ENCODE results near the gene PRADC1. TPM values are rescaled to one million over a fixed set of nuclear protein-coding genes. Genes with fewer than 3 reads are reported as not detected.
A peak's percentile ranks its signal among the peaks of the same experiment; 100 is the strongest.

PRADC1 gene
- total and polyA plus RNA-seq, 2 donors from 2014 or later = 16.1 to 57.7 TPM

DNA sequence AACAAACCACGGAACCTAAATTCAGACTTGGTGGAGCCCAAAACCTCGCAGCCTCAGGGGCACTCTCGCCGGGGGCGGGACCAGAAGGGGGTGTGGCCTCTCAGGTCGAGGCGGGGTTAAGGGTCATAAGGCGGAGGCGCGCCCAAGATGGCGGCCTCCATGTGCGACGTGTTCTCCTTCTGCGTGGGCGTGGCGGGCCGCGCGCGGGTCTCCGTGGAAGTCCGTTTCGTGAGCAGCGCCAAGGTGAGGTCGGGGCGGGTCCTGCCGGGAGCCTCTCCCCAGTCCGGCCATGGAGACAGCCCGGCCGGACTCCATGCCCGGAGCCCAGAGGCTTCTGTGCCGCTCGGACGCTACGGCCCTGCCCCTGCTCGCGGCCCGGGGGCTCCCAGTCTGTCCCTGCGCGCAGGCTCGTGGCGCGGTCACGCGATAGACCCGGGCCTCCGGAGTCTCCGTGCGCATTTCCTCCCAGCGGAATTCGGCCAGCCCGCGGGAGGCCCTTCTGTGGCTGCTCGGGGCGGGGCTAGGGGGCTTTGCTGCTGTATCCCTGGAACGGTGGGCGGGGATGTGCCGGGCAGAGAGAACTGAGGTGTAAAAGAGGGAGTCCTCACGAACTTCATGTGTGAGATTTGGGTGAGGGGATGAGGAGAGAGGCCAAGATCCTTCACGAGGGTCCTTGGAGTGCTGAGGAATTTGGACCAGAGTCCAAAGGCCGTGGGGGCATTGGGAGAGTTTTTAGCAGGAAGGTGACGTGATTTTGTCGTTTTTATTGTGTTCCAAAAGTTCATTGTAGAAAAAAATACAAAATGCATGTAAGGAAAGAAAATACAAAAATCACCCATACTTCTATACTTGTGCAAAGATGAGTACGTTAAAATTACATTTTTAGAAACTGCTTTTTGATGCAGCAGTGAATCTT is 18.7 kb downstream of the PRADC1 start, which contains the start of gene SMYD5:
SMYD5 (plus strand) TSS at position 126 of the 916 bp plus-strand sequence; CDS start at position 148, 22 bp downstream.
- DNase-seq = peak; percentile 83 to 95 (median 91)
- H3K4me1 ChIP-seq (ENCODE audit: control insufficient read depth in 2 of 3, insufficient read depth in 2 of 3, low read depth in 1 of 3, low read length in 3 of 3) = peaks cover 0 to 5% (median 2%) of the 10 kb centered on the region in 3 donors
- TF ChIP-seq, protein P1, sequence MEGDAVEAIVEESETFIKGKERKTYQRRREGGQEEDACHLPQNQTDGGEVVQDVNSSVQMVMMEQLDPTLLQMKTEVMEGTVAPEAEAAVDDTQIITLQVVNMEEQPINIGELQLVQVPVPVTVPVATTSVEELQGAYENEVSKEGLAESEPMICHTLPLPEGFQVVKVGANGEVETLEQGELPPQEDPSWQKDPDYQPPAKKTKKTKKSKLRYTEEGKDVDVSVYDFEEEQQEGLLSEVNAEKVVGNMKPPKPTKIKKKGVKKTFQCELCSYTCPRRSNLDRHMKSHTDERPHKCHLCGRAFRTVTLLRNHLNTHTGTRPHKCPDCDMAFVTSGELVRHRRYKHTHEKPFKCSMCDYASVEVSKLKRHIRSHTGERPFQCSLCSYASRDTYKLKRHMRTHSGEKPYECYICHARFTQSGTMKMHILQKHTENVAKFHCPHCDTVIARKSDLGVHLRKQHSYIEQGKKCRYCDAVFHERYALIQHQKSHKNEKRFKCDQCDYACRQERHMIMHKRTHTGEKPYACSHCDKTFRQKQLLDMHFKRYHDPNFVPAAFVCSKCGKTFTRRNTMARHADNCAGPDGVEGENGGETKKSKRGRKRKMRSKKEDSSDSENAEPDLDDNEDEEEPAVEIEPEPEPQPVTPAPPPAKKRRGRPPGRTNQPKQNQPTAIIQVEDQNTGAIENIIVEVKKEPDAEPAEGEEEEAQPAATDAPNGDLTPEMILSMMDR (IDR thresholded peaks at IDR 0.05; ENCODE audit: borderline replicate concordance, extremely low read depth, insufficient read depth) = no peak
- intact Hi-C loops (cut with DNase I) = no loop called here
- no peaks in the 10 kb centered on the region for H3K36me3 ChIP-seq (ENCODE audit: control insufficient read depth in 2 of 3, insufficient read depth in 3 of 3, low read length in 3 of 3)
- no peaks in the 10 kb centered on the region for H3K27me3 ChIP-seq (ENCODE audit: control insufficient read depth, insufficient read depth, low read length)
- peak within 1 kb of the TSS; percentile 39 to 72 (median 55) for H3K9ac ChIP-seq (ENCODE audit: low read length in 3 of 3)
- FAIRE-seq = no peak
- peak within 1 kb of the TSS; percentile 78 to 91 (median 84) for H3K4me3 ChIP-seq (ENCODE audit: low read length in 3 of 3)
- H3K9me3 ChIP-seq (ENCODE audit: control insufficient read depth in 2 of 3, insufficient read depth in 1 of 3, low read length in 3 of 3) = no peaks in the 10 kb centered on the region
- H3K27ac ChIP-seq (ENCODE audit: low read depth in 2 of 2, low read length in 2 of 2) = peak within 1 kb of the TSS; percentile 59 to 82

- intact Hi-C loops (cut with DNase I) = no loop called here
- no peak overlapping the region for H3K27ac ChIP-seq (ENCODE audit: low read depth in 2 of 2, low read length in 2 of 2)
- FAIRE-seq = no peak
Measured at GRCh38 chr2:73212448-73213176, 20.4 kb downstream of the PRADC1 start.

GRCh38 chr2:73212098-73212447 is 21.0 kb downstream of the PRADC1 start:
- peaks cover 2% of the 10 kb centered on the region for H3K27me3 ChIP-seq (ENCODE audit: control insufficient read depth, insufficient read depth, low read length)
- H3K9me3 ChIP-seq (ENCODE audit: control insufficient read depth in 2 of 3, insufficient read depth in 1 of 3, low read length in 3 of 3) = no peaks in the 10 kb centered on the region
- no peak overlapping the region for H3K4me3 ChIP-seq (ENCODE audit: low read length in 3 of 3)
- no peaks in the 10 kb centered on the region for H3K36me3 ChIP-seq (ENCODE audit: control insufficient read depth in 2 of 3, insufficient read depth in 3 of 3, low read length in 3 of 3)
- DNase-seq (no peak), FAIRE-seq (no peak)
- no peak overlapping the region for H3K9ac ChIP-seq (ENCODE audit: low read length in 3 of 3)
- peaks cover 0 to 5% (median 2%) of the 10 kb centered on the region in 3 donors for H3K4me1 ChIP-seq (ENCODE audit: control insufficient read depth in 2 of 3, insufficient read depth in 2 of 3, low read depth in 1 of 3, low read length in 3 of 3)
- intact Hi-C loops (cut with DNase I) = no loop called here
- no peak overlapping the region for H3K27ac ChIP-seq (ENCODE audit: low read depth in 2 of 2, low read length in 2 of 2)
- TF ChIP-seq, protein P1 (IDR thresholded peaks at IDR 0.05; ENCODE audit: borderline replicate concordance, extremely low read depth, insufficient read depth) = no peak

More at GRCh38 chr2:73212448-73213176, 20.4 kb downstream of the PRADC1 start:
- Histone ChIP-seq H3K36me3 (ENCODE audit: control insufficient read depth in 2 of 3, insufficient read depth in 3 of 3, low read length in 3 of 3) (no peaks in the 10 kb centered on the region), H3K27me3 (ENCODE audit: control insufficient read depth, insufficient read depth, low read length) (peaks cover 2% of the 10 kb centered on the region), H3K4me3 (ENCODE audit: low read length in 3 of 3) (no peak overlapping the region), H3K9ac (ENCODE audit: low read length in 3 of 3) (no peak overlapping the region), H3K9me3 (ENCODE audit: control insufficient read depth in 2 of 3, insufficient read depth in 1 of 3, low read length in 3 of 3) (no peaks in the 10 kb centered on the region), H3K4me1 (ENCODE audit: control insufficient read depth in 2 of 3, insufficient read depth in 2 of 3, low read depth in 1 of 3, low read length in 3 of 3) (peaks cover 0 to 5% (median 2%) of the 10 kb centered on the region in 3 donors)
- TF ChIP-seq, protein P1 (IDR thresholded peaks at IDR 0.05; ENCODE audit: borderline replicate concordance, extremely low read depth, insufficient read depth) = peak; percentile 75
- DNase-seq = peak; percentile 68 to 82 (median 72)
